HL-60 (cell line): ENCODE results near the gene PMEPA1.

Experiments
- DNase-seq, 2 experiments: peaks; one replicate each; pipeline ENCODE4 v3.0.0-alpha.2; 2010 to 2020; ENCODE audit warnings: low read depth in 1 of 2, low spot score in 1 of 2
- H3K27ac ChIP-seq: fragments of 250-450 bp; sonication (Bioruptor Pico); replicated peaks from 2 replicates; pipeline ENCODE4 v1.5.1; 2020; ENCODE audit warnings: mild to moderate bottlenecking, moderate library complexity
- H3K27me3 ChIP-seq: fragments of 250-450 bp; sonication (Bioruptor Pico); 2 replicates; pipeline ENCODE4 v1.5.1; 2021; ENCODE audit warnings: mild to moderate bottlenecking, moderate library complexity; ENCODE audit not compliant: insufficient read depth, poor library complexity, severe bottlenecking
- H3K4me3 ChIP-seq: replicated peaks from 2 replicates; pipeline ENCODE4 v1.5.1; 2011; ENCODE audit warnings: mild to moderate bottlenecking, control low read depth, low read length; ENCODE audit not compliant: insufficient read depth
- GABPA ChIP-seq: IDR thresholded peaks from 2 replicates; pipeline ENCODE4 v1.6.1; 2012; ENCODE audit warnings: low read depth
- POLR2AphosphoS5 ChIP-seq: IDR thresholded peaks from 2 replicates; pipeline ENCODE4 v1.6.1; 2012; ENCODE audit warnings: low read depth
- SPI1 ChIP-seq: IDR thresholded peaks from 2 replicates; pipeline ENCODE4 v1.6.1; 2012; ENCODE audit warnings: low read depth, mild to moderate bottlenecking, borderline replicate concordance
- TF ChIP-seq, protein P1 (sequence below): IDR thresholded peaks from one replicate; pipeline ENCODE4 v1.5.1; 2011; ENCODE audit warnings: low read length, control low read depth, inconsistent platforms; ENCODE audit not compliant: insufficient read depth
- TF ChIP-seq, protein P2 (sequence below): IDR thresholded peaks from 2 replicates; pipeline ENCODE4 v1.6.1; 2012; ENCODE audit warnings: low read depth; ENCODE audit not compliant: insufficient replicate concordance

PMEPA1 gene

DNA sequence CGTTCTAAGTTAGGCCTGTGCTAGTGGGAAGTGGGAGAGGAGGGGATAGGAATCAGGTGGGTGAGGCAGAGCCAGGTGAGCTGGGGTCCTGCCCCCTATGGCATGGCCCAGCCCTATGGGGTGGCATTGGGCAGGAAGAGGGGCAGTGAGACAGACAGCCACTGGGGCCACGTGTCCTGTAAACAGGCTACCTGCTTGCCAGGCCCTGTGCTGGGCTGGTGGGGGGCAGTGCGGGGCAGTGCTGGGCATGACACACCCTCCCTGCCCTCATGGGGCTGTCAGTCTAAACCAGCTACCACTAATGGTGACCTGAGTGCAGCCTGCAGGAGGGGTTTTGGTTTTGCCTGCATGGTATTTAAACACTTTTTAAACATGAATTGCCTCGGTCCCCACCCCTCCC is 10.1 kb upstream of the PMEPA1 start:
- DNase-seq: no peak
- H3K27ac ChIP-seq: no peak overlapping the region
- TF ChIP-seq, protein P1, sequence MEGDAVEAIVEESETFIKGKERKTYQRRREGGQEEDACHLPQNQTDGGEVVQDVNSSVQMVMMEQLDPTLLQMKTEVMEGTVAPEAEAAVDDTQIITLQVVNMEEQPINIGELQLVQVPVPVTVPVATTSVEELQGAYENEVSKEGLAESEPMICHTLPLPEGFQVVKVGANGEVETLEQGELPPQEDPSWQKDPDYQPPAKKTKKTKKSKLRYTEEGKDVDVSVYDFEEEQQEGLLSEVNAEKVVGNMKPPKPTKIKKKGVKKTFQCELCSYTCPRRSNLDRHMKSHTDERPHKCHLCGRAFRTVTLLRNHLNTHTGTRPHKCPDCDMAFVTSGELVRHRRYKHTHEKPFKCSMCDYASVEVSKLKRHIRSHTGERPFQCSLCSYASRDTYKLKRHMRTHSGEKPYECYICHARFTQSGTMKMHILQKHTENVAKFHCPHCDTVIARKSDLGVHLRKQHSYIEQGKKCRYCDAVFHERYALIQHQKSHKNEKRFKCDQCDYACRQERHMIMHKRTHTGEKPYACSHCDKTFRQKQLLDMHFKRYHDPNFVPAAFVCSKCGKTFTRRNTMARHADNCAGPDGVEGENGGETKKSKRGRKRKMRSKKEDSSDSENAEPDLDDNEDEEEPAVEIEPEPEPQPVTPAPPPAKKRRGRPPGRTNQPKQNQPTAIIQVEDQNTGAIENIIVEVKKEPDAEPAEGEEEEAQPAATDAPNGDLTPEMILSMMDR: no peak
- no peak for TF ChIP-seq SPI1
- TF ChIP-seq, protein P2, sequence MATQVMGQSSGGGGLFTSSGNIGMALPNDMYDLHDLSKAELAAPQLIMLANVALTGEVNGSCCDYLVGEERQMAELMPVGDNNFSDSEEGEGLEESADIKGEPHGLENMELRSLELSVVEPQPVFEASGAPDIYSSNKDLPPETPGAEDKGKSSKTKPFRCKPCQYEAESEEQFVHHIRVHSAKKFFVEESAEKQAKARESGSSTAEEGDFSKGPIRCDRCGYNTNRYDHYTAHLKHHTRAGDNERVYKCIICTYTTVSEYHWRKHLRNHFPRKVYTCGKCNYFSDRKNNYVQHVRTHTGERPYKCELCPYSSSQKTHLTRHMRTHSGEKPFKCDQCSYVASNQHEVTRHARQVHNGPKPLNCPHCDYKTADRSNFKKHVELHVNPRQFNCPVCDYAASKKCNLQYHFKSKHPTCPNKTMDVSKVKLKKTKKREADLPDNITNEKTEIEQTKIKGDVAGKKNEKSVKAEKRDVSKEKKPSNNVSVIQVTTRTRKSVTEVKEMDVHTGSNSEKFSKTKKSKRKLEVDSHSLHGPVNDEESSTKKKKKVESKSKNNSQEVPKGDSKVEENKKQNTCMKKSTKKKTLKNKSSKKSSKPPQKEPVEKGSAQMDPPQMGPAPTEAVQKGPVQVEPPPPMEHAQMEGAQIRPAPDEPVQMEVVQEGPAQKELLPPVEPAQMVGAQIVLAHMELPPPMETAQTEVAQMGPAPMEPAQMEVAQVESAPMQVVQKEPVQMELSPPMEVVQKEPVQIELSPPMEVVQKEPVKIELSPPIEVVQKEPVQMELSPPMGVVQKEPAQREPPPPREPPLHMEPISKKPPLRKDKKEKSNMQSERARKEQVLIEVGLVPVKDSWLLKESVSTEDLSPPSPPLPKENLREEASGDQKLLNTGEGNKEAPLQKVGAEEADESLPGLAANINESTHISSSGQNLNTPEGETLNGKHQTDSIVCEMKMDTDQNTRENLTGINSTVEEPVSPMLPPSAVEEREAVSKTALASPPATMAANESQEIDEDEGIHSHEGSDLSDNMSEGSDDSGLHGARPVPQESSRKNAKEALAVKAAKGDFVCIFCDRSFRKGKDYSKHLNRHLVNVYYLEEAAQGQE: no peak
- no peak for TF ChIP-seq GABPA
- no peak for TF ChIP-seq POLR2AphosphoS5
- H3K27me3 ChIP-seq: peaks cover 21% of the 10 kb centered on the region
- H3K4me3 ChIP-seq: no peak overlapping the region

DNA sequence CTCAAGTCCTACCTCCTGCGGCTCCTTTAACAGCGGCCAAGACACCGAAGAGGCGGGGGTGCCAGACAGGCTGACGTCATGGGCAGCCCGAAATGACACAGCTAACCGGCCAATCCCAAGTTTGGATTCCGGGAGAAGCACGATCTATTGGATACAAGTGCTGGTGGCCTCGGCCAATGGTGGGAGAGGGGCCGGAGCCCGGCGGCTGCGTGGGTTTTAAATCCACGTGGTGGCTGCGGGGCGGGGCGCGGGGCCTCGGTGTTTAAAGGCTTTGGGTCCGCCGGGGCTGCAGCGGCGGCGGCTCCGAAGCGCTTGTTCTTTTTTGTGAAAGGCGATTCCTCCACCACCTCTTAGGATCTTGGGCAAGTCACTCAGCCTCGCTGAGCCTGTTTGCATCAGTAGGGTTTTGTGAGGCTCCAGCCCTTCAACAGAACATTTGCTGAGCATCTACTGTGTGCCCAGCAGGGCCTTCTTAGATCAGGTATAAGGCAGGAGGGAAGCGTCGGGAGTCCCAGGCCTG is 8.7 kb upstream of the PMEPA1 start:
- peaks cover 21% of the 10 kb centered on the region for H3K27me3 ChIP-seq

DNA sequence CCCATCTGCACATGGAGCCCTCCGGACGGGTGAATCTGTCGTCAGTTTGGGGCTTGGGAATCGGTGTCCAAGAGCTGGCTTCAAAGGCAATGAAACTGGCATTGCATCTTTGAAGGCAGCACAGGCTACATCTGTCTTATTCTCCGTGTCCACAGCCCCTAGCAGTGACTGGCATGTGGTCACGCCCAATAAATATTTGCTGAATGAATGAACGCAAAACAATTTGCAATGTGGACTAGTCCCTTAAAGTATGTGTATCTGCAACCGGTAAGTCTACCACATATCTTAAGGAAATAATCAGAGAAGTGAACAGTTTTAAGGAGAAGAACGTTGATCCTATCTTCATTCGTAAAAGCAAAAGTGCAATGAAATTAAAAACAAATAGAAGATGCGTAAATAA is 8.0 kb upstream of the PMEPA1 start:
- no peak overlapping the region for H3K27ac ChIP-seq
- H3K4me3 ChIP-seq: no peak overlapping the region
- TF ChIP-seq, protein P2: no peak
- TF ChIP-seq, protein P1: no peak
- TF ChIP-seq POLR2AphosphoS5: no peak
- no peak for TF ChIP-seq SPI1
- DNase-seq: no peak
- peaks cover 21% of the 10 kb centered on the region for H3K27me3 ChIP-seq

More for the DNA sequence above, 8.7 kb upstream of the PMEPA1 start:
- peak; percentile 55 to 74 for DNase-seq
- TF ChIP-seq SPI1 (no peak), POLR2AphosphoS5 (no peak), GABPA (no peak)
- TF ChIP-seq, protein P2: no peak
- Histone ChIP-seq H3K27ac (no peak overlapping the region), H3K4me3 (no peak overlapping the region)

DNA sequence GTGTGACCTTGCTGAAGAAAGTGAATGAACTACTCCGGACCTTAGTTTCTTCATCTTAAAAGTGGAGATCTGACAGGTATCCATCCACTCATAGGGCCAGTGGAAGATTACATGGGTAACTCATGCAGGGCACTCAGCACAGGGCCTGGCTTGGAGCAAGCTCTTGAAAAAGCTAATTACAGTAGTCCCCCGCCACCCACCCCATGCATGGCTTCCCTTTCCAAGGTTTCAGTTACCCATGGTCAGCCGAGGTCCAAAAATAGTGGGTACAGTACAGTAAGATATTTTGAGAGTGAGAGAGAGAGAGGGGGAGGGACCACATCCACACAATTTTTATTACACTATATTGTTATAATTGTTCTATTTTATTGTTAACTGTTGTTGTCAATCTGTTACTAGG is 7.1 kb upstream of the PMEPA1 start:
- Histone ChIP-seq H3K27ac (no peak overlapping the region), H3K4me3 (no peak overlapping the region), H3K27me3 (peaks cover 21% of the 10 kb centered on the region)
- TF ChIP-seq POLR2AphosphoS5 (no peak), GABPA (no peak), SPI1 (no peak)
- TF ChIP-seq, protein P2: no peak
- TF ChIP-seq, protein P1: no peak
- DNase-seq: no peak
